Astrocyte (in vitro differentiated cells and primary cell): ENCODE data around the gene SUPT3H. TPM values are rescaled to one million over a fixed set of nuclear protein-coding genes. Genes with fewer than 3 reads are reported as not detected.

Experiments used
- DNase-seq: peaks from one replicate; pipeline ENCODE4 v3.0.0-alpha.2; 2010; ENCODE audit warnings: low read depth
- FAIRE-seq: peaks from 2 replicates; lab custom pipeline; 2011; peaks lifted over from hg19 to GRCh38; lab: Jason Lieb, UNC
- H2AFZ ChIP-seq: 2 replicates; pipeline ENCODE4 v1.6.0; 2012; ENCODE audit warnings: low read depth, low read length, inconsistent platforms
- H3K27ac ChIP-seq: 2 replicates; pipeline ENCODE4 v1.5.1; 2011; ENCODE audit warnings: low read depth, low read length, inconsistent platforms
- H3K27me3 ChIP-seq: 2 replicates; pipeline ENCODE4 v1.6.0; 2011; ENCODE audit warnings: low read length, inconsistent platforms; ENCODE audit not compliant: insufficient read depth
- H3K36me3 ChIP-seq: 2 replicates; pipeline ENCODE4 v1.5.1; 2011; ENCODE audit warnings: low read length, inconsistent platforms; ENCODE audit not compliant: insufficient read depth
- H3K4me1 ChIP-seq: 2 replicates; pipeline ENCODE4 v1.5.1; 2011; ENCODE audit warnings: low read length, inconsistent platforms; ENCODE audit not compliant: insufficient read depth
- H3K4me2 ChIP-seq: 2 replicates; pipeline ENCODE4 v1.6.0; 2012; ENCODE audit warnings: low read length, inconsistent platforms
- H3K4me3 ChIP-seq: 2 replicates; pipeline ENCODE4 v1.5.1; 2011; ENCODE audit warnings: low read depth, mild to moderate bottlenecking, low read length, inconsistent platforms; ENCODE audit not compliant: insufficient read depth
- H3K79me2 ChIP-seq: 2 replicates; pipeline ENCODE4 v1.6.0; 2012; ENCODE audit warnings: mild to moderate bottlenecking, low read length, inconsistent platforms; ENCODE audit not compliant: insufficient read depth
- H3K9ac ChIP-seq: 2 replicates; pipeline ENCODE4 v1.6.0; 2012; ENCODE audit warnings: mild to moderate bottlenecking, low read length, inconsistent platforms
- H3K9me3 ChIP-seq: 2 replicates; pipeline ENCODE4 v1.5.1; 2012; ENCODE audit warnings: low read depth, mild to moderate bottlenecking, low read length, inconsistent platforms; ENCODE audit not compliant: insufficient read depth
- H4K20me1 ChIP-seq: 2 replicates; pipeline ENCODE4 v1.6.0; 2012; ENCODE audit warnings: low read length, inconsistent platforms; ENCODE audit not compliant: insufficient read depth
- H3K27ac Mint-ChIP-seq: one replicate; pipeline ENCODE4 v1.8.0; 2021; ENCODE audit warnings: mild to moderate bottlenecking, mixed read lengths; ENCODE audit not compliant: unreplicated experiment
- H3K27me3 Mint-ChIP-seq: one replicate; pipeline ENCODE4 v1.8.0; 2021; ENCODE audit warnings: low read depth, mixed read lengths; ENCODE audit not compliant: unreplicated experiment
- H3K36me3 Mint-ChIP-seq: one replicate; pipeline ENCODE4 v1.8.0; 2021; ENCODE audit warnings: low read depth, mixed read lengths; ENCODE audit not compliant: unreplicated experiment
- H3K4me1 Mint-ChIP-seq: one replicate; pipeline ENCODE4 v1.8.0; 2021; ENCODE audit warnings: low read depth, mixed read lengths; ENCODE audit not compliant: unreplicated experiment
- H3K4me3 Mint-ChIP-seq: one replicate; pipeline ENCODE4 v1.8.0; 2021; ENCODE audit warnings: mild to moderate bottlenecking, moderate library complexity, mixed read lengths; ENCODE audit not compliant: unreplicated experiment
- H3K9me3 Mint-ChIP-seq: one replicate; pipeline ENCODE4 v1.8.0; 2021; ENCODE audit warnings: mild to moderate bottlenecking, mixed read lengths; ENCODE audit not compliant: unreplicated experiment
- CTCF ChIP-seq: IDR thresholded peaks from 2 replicates; pipeline ENCODE4 v1.5.1; 2011; ENCODE audit warnings: low read depth, mild to moderate bottlenecking, inconsistent platforms, low read length, moderate library complexity; ENCODE audit not compliant: insufficient read depth
- EZH2 ChIP-seq: IDR thresholded peaks from 2 replicates; pipeline ENCODE4 v1.6.1; 2012; ENCODE audit warnings: mild to moderate bottlenecking, low read length, inconsistent platforms; ENCODE audit not compliant: insufficient read depth
- total RNA-seq: library from RNA; stranded (reverse); gene quantifications from 2 replicates; pipeline ENCODE4 v1.2.1, GENCODE V29; 2021

Gene SUPT3H
- total RNA-seq, 1 donor from 2014 or later: 12.4 TPM

GRCh38 chr6:44859901-44860410 is 517.8 kb downstream of the SUPT3H start:
- FAIRE-seq: no peak

GRCh38 chr6:44858998-44859397 is 518.7 kb downstream of the SUPT3H start:
- FAIRE-seq: no peak
- Mint-ChIP-seq H3K27ac (no peak overlapping the region), H3K9me3 (peaks cover 3% of the 10 kb centered on the region), H3K27me3 (no peaks in the 10 kb centered on the region), H3K4me3 (no peak overlapping the region), H3K4me1 (peaks cover 10% of the 10 kb centered on the region), H3K36me3 (peaks cover 2% of the 10 kb centered on the region)
- H3K36me3 ChIP-seq: no peaks in the 10 kb centered on the region
- H3K27ac ChIP-seq: no peak overlapping the region
- no peak for TF ChIP-seq EZH2
- no peak for TF ChIP-seq CTCF
- no peak for DNase-seq
- H3K4me1 ChIP-seq: peaks cover 5% of the 10 kb centered on the region
- H3K79me2 ChIP-seq: no peaks in the 10 kb centered on the region
- no peak overlapping the region for H2AFZ ChIP-seq
- no peak overlapping the region for H3K9ac ChIP-seq
- no peaks in the 10 kb centered on the region for H3K27me3 ChIP-seq
- H3K4me3 ChIP-seq: no peak overlapping the region
- H4K20me1 ChIP-seq: no peaks in the 10 kb centered on the region
- no peaks in the 10 kb centered on the region for H3K9me3 ChIP-seq
- H3K4me2 ChIP-seq: no peak overlapping the region

More at GRCh38 chr6:44859901-44860410, 517.8 kb downstream of the SUPT3H start:
- no peak overlapping the region for H3K4me3 Mint-ChIP-seq
- H3K4me1 ChIP-seq: peaks cover 5% of the 10 kb centered on the region
- peaks cover 4% of the 10 kb centered on the region for H3K9me3 Mint-ChIP-seq
- H3K4me1 Mint-ChIP-seq: peaks cover 10% of the 10 kb centered on the region
- no peaks in the 10 kb centered on the region for H3K79me2 ChIP-seq
- H3K27me3 ChIP-seq: no peaks in the 10 kb centered on the region
- no peak overlapping the region for H3K4me2 ChIP-seq
- H3K27me3 Mint-ChIP-seq: no peaks in the 10 kb centered on the region
- no peaks in the 10 kb centered on the region for H4K20me1 ChIP-seq
- H3K36me3 Mint-ChIP-seq: peaks cover 3% of the 10 kb centered on the region
- H2AFZ ChIP-seq: no peak overlapping the region
- no peak overlapping the region for H3K27ac ChIP-seq
- H3K27ac Mint-ChIP-seq: no peak overlapping the region
- no peak overlapping the region for H3K9ac ChIP-seq
- H3K36me3 ChIP-seq: no peaks in the 10 kb centered on the region
- DNase-seq: no peak
- H3K9me3 ChIP-seq: no peaks in the 10 kb centered on the region
- TF ChIP-seq EZH2 (no peak), CTCF (no peak)
- no peak overlapping the region for H3K4me3 ChIP-seq

GRCh38 chr6:44856479-44856878 is 521.3 kb downstream of the SUPT3H start:
- Histone ChIP-seq H3K36me3 (no peaks in the 10 kb centered on the region), H3K27me3 (no peaks in the 10 kb centered on the region), H2AFZ (no peak overlapping the region), H3K79me2 (no peaks in the 10 kb centered on the region), H3K4me3 (no peak overlapping the region), H3K9me3 (no peaks in the 10 kb centered on the region), H4K20me1 (no peaks in the 10 kb centered on the region), H3K9ac (no peak overlapping the region), H3K27ac (no peak overlapping the region), H3K4me1 (peaks cover 5% of the 10 kb centered on the region), H3K4me2 (no peak overlapping the region)
- no peak for TF ChIP-seq EZH2
- H3K4me1 Mint-ChIP-seq: peaks cover 10% of the 10 kb centered on the region
- H3K27ac Mint-ChIP-seq: no peak overlapping the region
- no peaks in the 10 kb centered on the region for H3K9me3 Mint-ChIP-seq
- no peaks in the 10 kb centered on the region for H3K36me3 Mint-ChIP-seq
- no peaks in the 10 kb centered on the region for H3K27me3 Mint-ChIP-seq
- no peak overlapping the region for H3K4me3 Mint-ChIP-seq
- DNase-seq (no peak), FAIRE-seq (no peak)
